ENCODE measurements around the gene TRAK2.
"Not testable (repeated sequence)": the region's sequence is repeated elsewhere in the genome, so short reads cannot be mapped to it uniquely, and the experiment has no call there.

The TRAK2 gene

DNA sequence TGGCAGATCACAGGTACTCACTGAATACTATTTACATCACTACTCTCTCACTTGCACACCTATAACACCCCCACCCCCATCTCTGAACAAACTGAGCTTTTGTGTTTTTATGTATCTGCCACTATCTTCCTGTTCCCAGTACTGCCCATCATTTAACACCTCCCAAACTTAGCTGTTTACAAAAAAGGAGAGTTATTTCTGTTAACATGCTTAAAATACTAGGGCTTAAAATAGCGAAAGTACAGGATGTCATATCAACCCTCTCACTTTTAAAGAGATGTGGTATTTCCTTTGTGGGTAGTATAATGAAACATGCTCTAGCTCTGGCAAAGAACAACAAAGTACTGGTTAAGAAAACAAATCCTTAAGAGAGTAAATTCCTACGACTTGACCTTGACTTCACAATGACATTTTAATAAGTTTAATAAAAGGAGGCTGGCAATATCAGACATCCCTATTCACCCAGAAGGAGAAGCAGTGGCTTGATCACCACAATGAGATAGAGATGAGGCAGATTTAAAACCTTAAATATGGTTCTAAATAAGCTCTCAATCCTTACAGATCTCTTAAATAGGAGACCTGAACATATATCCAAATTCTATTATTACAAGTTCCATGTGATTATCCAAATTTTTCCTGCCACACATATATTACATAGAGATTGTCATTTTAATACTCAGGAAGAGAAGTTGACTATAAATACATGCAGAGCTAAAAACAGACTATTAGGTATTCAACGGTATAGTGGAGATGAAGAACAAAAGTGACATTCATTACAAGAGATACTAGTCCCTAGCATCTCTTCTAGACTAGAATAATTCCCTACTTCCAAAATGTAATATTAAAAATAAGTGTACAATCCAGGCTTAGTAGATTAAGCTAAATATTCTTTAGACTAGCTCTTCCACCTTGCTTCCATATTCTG lies 36.9 kb downstream of the TRAK2 start:
- DNase-seq = no peak

DNA sequence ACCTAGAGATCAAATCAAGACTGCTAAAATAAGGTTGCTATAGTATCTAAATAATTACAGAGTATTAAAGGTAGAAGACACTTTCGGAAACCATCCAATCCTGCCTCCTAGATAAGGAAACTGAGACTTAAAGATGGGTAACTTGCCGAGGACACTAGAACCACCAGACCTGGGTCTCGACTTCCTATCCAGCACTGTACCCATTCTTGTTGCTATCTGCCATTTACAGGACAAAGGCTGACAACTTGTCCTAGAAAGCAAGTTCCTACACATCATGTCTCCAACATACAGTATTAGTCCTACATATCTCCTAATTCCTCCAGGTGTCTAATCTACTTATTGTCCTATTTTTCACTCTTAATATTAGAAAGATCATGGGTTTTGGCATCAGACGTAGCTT lies 37.7 kb downstream of the TRAK2 start:
- no peak for DNase-seq

GRCh38 chr2:201413143-201413542 lies 38.1 kb downstream of the TRAK2 start:
- no peak for DNase-seq

DNA sequence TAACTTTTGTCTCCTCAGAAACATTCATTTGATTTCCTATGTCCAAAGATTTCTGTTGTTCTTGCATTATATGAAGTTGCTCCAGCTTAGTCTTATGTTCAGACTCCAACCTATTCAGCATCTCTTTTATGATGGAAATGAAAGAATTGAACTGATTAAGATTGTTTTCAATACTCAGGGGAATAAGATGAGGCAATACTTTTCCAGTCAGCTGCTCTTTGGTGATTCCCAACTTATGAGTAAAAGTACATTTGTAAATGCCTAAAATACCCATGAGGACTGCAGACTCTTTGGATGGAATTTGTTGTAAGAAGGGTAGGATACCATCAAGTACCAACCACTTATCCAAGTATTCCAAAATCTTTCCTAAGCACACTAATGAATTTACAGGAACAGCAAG lies 39.8 kb downstream of the TRAK2 start:
- DNase-seq = no peak

- no peak for DNase-seq
Measured at GRCh38 chr2:201408931-201409330, 42.3 kb downstream of the TRAK2 start.

DNA sequence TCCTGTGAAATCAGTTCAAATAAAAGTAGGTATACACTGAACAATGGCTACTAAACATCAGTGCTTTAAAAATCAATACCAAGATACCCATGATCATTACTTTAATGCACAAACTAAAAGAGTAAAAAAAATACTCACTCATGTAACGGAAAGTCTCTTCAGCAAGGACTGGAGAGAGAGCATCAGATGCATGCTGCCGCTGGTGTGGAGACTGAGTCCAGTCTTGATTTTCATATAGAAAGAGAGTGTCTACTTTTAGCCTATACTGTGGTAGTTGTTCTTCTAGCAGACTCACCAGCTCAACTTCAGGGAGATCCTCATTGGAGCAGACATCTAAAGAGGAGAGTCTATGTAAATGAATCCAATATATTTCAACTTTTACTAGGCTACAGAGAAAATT lies 44.0 kb downstream of the TRAK2 start:
- no peak for DNase-seq

DNA sequence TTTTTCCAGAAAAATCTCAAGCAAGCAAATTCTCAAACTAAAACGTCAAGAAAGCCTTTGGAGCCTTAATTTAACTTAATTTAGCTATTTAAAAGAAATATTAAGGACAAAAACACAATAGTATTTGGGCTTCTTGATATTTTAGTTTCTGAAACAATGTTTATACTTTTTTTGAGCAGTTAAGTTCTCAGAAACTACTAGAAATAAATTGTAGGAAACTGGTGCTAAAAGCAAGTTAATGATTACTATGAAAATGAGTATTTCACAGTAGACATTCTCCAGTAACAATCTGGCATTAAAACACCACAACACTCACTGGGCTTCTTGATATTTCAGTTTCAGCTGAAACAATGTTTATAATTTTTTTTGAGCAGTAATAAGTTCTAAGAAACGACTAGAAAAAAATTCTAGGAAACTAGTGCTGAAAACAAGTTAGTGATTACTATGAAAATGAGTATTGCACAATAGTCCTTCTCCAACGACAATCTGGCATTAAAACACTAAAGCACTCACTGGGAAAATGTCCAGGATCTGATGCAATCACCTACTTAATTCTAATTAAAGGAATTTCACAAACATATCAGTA lies 45.1 kb downstream of the TRAK2 start:
- no peak for DNase-seq

DNA sequence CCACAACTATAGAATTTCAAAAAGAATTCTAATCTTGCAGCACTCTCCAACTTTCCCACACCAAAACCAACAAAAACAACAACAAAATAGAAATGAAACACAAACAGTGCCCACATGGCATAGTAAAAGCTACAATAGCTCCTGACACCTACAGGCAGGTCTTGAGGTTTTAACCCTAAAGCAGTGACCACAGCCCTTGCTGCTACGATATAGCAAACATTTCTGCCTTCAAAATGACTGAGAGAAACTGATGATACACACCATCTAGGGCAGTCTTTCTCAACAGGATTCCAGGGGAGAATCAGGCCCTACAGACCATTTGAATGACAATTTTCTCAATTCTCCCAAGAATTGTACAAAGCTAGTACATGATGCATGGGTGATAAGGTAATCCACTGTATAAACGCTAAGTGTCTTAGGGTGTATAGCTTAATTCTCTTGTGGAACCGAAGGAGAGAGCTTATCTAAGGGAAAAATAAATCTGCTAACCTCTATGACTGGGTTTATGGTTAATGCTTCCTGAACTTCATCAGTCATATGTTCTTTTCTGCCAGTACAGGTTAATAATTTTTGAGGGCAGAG lies 46.5 kb downstream of the TRAK2 start:
- DNase-seq = no peak

- DNase-seq = no peak
Measured at GRCh38 chr2:201403880-201404279, 47.4 kb downstream of the TRAK2 start.

- no peak for DNase-seq
Measured at GRCh38 chr2:201402651-201403562, 48.4 kb downstream of the TRAK2 start.

GRCh38 chr2:201401815-201402214 lies 49.4 kb downstream of the TRAK2 start:
- DNase-seq = no peak

DNA sequence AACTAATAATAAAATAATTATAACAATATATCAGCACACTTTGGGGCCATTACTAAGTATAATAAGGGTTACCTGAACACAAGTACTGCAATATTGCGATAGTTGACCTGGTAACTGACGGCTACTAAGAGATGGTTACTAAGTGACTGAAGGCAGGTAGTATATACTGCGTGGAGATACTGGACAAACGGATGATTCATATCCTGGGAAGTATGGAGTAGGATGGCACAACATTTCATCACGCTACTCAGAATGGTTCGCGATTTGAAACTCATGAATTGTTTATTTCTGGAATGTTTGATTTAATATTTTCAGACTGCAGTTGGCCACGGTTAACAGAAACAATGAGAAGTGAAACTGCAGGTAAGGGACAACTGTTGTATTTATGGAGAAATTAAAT lies 54.7 kb downstream of the TRAK2 start:
- no peak for DNase-seq

DNA sequence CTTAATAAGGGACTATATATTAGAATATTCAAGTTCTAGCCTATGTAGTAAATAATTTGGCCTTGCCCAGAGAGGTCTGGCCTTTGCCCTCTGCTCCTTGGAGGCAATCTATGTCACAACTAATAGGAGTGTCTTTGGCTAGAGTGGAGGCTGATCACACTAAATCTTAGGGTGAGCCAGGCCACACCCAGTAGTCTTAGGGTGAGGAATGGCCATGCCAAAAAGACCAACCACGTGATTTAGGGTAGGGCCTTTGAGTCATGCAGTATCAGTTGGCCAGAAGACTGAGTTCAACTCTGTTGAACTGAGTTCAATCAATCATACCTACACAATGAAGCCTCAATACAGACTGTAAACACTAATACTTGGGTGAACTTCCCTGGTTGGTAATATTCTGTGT lies 68.1 kb downstream of the TRAK2 start:
- DNase-seq = no peak

DNA sequence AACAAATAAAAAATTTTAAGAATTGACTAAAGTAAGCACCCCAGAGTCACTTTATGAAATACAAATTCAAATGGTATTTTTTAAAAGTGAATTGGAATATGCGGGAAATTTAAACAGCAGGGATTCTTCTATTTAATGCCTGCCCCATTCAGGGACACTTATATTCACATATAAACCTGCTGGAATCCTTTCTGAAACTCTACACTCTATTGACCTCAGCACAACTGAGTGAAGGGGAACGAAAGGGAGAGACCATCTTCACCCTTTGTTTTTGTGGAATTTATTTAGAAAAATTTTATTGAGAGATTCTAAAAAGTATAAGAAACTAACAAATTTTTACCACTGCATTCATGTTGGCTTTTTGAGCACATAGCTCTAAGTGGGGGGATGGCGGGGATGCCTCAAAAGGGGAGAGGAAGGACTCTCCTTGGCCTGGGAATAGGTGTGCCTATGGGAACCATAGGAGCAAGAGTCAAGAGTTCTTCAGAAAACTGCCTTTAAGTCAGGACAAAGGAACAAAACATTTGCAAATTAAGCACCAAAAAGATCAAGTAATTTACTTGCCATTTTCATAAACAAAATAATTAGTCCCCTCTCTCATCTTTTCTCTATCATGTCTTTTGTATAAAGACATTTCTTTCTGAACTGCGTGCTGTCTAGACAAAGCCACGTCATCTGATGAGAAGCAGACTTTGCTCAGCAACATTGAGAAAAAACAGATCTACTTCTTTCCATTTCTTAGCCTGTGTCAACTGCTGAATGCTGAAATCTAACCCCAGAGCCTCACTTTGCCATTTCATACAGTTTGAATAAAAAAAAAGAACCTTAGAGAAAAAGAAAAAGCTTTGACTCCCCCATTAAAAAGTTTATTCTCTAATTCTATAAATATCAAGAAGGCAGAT lies 72.5 kb downstream of the TRAK2 start:
- DNase-seq = no peak

- DNase-seq = no peak
Measured at GRCh38 chr2:201377218-201377617, 74.0 kb downstream of the TRAK2 start.

DNA sequence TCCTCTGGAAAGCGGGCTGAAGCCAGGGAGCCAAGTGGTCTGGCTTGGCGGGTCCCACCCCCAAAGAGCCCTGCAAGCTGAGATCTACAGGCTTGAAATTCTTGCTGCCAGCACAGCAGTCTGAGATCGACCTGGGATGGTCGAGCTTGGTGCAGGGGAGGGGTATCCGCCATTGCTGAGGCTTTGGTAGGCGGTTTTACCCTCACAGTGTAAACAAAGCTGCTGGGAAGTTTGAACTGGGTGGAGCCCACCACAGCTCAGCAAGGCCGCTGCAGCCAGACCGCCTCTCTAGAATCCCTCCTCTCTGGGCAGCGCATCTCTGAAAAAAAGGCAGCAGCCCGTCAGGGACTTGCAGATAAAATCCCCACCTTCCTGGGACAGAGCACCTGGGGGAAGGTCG lies 81.5 kb downstream of the TRAK2 start:
- DNase-seq = no peak

GRCh38 chr2:201369318-201369717 lies 81.9 kb downstream of the TRAK2 start:
- not testable (repeated sequence) for DNase-seq

- no peak for DNase-seq
Measured at GRCh38 chr2:201366146-201366545, 85.1 kb downstream of the TRAK2 start.

GRCh38 chr2:201363857-201364560 lies 87.2 kb downstream of the TRAK2 start:
- no peak for DNase-seq

GRCh38 chr2:201362396-201362795 lies 88.9 kb downstream of the TRAK2 start:
- DNase-seq = no peak

DNA sequence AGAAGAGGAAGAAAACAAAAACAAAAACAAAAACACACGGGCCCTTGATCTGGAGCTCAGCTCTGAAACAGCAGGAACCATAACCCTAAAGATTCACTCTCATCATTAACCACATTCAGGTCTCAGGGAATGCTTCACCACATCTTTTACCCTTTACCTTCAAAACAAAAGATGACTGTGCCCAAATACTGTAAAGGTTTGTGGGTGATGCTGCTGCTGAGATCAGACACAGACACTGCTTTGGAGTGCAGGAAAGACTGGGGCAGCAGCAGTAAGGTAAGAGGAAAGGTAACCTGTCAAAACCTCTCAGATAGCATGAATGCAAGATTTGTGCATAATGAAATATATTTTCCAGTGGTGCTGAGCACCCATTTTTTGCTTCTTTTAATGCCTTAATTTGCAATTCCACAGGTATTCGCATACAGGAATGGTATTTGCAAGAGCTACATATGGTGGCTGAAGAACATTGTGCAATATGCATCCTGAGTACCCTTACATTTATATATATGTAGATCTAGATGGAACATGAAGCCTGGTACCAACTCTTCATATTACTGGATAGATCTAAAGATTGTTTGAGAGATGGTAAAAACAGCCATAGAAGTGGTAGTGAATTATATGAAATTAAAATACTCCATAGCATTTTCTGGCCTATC lies 90.1 kb downstream of the TRAK2 start:
- no peak for DNase-seq

All from retina (tissue), 1 donor.